Activated CD8-positive, alpha-beta memory T cell treated with anti-CD3 and anti-CD28 coated beads, Interleukin-2, amount 50 U/mL, for 1 hour (primary cell): Measurements from ENCODE around the gene UBALD1.
"Not testable (repeated sequence)": the region's sequence is repeated elsewhere in the genome, so short reads cannot be mapped to it uniquely, and the experiment has no call there.

Experiments used
- DNase-seq: peaks from one replicate; pipeline ENCODE4 v3.0.0-alpha.2; 2020; ENCODE audit errors: extremely low read depth

UBALD1 gene

DNA sequence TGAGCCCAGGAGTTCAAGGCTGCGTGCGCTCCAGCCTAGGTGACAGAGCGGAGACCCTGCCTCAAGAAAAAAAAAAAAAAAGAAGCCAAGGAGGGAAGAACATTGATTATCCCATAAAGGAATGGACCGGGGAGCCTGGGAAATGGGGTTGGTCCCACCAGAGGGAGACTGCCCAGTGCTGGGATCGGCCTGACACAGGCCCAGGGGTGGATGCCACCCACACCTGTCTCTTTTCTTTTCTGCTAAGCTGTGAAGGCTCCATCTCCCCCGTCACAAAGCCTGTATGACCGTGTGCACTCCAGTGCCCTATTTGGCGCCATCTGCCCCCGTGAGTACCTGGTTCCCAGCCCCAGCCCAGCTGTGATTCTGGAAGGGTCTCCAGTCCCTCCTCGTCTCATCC is 15.7 kb downstream of the UBALD1 start:
- no peak for DNase-seq

DNA sequence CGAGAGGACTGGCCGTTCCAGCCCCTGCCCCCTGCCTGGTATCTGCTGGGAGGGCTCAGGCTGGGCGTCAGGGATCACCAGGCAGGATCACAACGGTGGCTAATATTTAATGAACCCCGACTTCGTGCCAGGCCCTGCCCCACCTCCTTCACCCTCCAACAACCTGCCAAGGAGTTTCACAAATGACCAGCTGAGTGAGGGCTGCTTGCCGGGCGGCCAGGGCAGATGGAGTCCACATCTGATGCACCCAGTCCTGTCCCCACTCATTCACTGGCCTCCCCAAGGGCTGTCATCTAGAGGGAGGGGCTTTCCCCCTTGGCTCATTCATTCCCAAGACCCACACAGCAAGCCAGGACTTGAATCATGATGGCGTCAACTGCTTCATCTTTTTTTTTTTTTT is 17.5 kb downstream of the UBALD1 start:
- DNase-seq = no peak

DNA sequence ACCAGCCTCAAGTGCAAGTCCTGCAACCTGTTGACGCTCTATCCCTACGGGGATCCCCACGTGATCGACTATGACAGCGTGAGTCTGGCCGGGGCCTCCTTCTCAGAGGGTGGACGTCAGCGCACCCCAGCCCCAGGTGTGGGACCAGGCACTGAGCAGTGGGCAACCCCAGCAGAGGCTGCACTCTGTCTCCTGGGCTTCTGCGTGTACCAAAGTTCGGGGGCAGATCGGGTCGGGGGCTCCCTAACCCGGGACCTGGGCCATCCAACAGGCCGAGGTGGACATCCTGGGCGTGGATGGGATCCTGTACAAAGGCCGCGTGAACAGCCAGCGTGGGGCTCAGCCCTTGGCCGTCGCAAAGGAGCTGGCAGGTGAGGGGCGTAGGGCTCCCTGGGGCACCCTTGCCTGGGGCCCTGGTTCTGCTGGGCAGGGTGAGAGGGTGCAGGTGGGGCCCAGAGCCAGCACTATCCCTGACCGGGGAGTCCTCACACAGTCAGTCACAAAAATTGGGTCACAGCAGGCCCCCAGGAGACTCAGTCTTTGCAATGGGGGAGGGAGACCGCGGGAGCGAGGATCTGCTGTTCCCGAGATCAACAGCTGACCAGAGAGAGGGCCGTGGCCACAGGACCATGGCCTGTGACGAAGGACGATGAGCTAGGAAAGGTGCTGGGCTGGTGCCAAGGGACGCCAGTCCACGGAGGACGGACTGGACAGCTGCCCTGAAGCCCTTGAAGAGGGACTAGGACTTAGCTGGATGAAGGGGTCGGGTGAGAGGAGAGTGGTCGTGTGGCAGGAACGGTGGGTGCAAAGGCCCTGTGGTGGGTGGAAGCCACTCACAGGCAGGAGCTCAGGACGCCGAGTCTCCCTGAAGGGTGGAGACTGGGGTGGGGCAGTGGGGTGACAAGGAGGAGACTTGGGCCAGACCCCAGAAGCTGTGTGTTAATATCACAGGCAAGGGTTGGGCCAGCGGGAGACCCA is 20.0 kb downstream of the UBALD1 start:
- no peak for DNase-seq

DNA sequence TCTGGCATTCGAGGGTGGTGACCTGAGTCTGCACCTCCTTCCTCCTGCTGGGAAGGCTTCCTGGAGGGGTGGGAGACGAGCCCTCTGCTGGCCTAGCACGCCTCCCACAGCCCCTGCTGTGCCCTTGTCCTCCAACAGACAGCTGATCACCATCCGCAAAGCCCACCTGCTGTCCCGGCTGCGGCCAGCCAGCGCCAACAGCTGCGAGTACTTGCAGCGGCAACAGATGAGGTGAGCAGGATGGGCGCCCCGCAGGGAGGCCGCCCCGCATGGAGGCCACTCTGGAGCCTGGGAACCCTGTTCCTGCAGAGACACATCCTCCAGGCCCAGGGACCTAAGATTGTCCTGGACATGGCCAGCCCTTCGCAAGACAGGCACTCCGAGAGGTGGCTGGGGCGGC is 21.6 kb downstream of the UBALD1 start:
- DNase-seq = no peak

DNA sequence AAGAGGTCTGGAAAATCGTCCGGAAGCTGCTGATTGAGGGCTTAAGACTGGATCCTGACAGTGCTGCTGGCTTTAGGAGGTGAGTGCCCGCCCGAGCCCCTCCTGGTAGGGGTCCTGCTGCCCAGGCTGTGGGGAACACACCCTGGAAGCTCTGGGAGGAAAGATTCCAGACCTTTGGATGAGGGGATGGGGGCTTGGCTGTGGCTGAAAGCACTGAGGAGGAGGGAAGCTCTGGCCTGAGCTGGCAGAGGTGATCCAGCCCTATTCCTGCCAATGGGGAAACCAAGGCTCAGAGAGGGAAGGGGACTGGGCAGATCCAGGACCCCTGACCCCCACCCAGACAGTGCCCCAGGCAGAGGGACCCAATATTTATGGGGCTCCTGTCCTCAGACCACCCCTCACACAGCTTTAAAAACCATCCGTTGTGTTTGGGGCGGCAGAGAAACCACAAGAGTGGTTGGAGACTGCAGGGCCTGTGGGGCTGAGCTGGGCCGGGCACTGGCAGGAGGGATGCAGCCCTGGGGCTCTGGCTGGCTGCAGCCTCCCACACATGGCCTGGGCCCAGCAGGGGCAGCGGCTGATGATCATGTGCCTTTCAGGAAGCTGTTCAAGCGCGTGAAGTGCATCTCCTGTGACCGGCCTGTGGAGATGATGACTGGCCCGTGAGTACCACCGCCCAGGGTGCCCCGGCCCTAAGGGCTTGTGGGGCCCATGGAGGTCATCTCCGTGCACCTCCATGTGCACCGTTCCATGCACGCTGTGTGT is 22.8 kb downstream of the UBALD1 start:
- DNase-seq = no peak

DNA sequence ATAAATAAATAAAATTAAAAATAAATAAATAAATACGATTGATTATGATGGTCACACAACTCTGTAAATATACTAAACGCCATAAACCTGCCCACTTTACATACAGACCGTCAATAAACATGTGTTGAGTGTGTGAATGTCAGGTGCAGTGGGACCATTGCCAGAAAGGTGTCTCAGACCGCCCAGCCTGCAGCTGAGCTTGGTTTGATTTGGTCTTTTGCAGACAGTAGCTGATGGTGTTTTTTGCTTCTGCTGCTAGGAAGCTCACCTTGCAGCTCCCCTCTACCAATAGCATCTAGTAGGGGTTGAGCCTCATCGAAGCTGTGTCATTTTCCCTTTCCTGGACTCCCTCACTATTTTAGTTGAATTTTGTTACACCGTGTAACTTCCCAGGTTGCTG is 23.5 kb downstream of the UBALD1 start:
- DNase-seq = no peak

DNA sequence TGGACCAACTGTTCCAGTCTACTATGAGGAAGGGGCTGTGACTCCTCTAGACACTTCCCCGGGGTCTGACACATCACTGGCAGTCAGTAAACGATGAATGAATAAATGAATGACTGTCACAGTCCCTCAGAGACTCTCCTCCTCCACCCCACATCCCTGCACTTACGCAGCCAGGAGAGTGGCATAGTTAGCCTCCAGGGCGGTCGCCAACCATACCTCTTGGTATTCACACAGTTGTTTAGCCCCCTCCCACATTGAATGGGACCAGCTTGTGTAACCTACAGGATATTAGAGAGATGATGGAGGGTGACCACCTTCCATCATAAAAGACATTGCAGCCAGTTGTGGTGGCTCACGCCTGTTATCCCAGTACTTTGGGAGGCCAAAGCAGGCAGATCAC is 25.7 kb downstream of the UBALD1 start:
- DNase-seq = no peak

DNA sequence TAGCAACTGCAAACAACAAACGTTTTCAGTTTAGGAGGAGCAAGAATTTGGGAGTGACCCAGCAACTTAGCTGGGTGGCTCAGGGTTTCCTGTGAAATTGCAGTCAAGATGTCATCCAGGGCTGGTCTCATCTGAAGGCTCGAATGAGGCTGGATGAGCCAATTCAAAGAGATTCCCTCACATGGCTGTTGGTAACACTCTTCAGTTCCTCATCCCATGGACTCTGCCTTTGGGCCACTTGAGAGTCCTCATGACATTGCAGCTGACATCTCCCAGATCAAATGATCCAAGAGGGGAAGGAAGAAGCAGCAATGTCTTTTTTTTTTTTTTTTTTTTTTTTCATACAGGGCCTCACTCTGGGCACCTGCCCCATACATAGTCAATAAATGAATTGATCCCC is 26.3 kb downstream of the UBALD1 start:
- no peak for DNase-seq

DNA sequence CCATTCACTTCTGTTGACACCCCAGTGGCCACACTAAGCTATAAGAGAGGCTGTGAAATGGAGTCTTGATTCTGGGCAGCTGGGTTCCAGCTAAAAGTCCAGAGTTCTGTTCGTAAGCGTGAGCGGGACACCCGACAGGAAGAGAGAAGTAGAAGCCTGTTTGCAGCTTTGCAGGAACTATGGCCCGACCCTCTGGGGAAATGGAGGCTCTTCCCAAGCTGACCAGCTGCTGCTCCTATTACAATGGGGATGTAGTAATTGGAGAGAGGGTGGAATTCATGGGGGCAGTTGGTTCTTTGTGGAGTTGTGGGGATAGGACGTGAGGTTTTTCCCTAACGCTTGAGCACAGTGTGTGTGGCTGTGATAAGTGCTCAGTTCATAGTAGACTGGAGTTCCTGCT is 28.4 kb downstream of the UBALD1 start:
- no peak for DNase-seq

DNA sequence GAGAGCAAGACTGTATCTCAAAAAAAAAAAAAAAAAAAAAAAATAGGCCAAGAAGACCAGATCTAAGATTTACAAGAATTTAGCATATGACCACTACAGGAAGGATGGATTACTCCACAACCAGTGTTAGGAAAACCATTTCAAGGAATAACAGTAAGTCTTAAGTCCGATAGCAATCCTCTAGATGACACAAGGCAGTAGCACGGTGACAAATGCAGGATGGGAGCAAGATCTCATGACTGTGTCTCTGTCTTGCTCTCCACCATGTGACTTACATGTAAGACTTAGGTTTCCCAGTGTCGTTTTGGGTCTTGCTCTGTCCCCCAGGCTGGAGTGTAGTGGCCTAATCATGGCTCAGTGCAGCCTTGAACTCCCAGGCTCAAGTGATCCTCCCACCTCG is 30.8 kb downstream of the UBALD1 start:
- DNase-seq = no peak

DNA sequence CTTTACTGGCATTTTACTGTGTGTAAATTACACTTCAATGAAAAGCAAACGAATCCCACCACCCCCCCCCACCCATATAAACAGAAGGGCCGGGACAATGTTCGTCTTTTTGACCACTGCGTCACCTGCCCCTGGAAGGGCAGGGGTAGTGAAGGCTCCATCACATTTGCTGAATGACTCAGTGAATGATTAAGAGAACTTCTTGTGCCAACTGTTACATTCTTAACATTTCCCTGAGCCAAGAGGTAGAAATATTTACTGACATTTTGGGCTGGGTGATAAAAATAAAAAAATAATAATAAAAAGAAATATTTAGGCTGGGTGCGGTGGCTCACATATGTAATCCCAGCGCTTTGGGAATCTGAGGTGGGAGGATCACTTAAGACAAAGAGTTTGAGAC is 34.4 kb downstream of the UBALD1 start:
- no peak for DNase-seq

DNA sequence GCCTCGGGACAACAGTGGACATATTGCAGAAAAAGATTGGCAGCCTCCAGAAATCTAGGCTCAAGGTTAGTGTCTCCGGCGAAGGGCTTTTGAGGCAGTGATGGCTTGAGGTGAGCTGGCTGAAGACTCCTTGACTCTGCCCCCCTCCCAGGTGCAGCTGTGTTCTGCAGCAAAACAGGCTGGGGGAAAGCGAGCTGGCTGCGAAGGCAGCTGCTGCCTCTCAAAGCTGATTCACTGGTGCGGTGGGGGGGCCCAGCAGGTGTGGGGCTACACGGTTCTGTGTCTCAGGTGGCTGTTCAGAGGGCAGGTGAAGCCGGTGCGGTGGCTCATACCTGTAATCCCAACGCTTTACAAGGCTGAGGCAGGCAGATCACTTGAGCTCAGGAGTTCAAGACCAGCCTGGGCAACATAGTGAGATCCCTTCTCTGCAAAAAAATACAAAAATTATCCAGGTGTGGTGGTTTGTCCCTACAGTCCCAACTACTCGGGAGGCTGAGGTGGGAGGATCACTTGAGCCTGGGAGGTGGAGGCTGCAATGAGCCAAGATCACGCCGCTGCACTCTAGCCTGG is 35.6 kb downstream of the UBALD1 start:
- DNase-seq = no peak

DNA sequence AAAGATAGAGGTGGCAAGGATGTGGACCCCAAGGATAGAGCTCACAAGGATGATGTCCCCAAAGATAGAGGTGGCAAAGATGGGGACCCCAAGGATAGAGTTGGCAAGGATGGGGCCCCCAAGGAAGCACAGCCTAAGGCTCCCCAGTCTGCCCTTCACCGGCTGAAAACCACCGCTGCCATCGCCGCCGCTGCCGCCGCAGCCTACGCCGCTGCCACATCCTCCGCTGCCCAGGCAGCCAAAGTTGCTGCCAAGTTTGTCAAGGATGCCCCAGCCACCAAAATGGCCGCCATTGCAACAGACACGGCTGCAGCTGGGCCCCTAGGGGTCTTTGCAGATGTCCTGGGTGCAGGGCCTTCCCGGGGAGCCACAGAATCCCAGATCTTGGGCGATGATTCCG is 38.7 kb downstream of the UBALD1 start:
- no peak for DNase-seq

DNA sequence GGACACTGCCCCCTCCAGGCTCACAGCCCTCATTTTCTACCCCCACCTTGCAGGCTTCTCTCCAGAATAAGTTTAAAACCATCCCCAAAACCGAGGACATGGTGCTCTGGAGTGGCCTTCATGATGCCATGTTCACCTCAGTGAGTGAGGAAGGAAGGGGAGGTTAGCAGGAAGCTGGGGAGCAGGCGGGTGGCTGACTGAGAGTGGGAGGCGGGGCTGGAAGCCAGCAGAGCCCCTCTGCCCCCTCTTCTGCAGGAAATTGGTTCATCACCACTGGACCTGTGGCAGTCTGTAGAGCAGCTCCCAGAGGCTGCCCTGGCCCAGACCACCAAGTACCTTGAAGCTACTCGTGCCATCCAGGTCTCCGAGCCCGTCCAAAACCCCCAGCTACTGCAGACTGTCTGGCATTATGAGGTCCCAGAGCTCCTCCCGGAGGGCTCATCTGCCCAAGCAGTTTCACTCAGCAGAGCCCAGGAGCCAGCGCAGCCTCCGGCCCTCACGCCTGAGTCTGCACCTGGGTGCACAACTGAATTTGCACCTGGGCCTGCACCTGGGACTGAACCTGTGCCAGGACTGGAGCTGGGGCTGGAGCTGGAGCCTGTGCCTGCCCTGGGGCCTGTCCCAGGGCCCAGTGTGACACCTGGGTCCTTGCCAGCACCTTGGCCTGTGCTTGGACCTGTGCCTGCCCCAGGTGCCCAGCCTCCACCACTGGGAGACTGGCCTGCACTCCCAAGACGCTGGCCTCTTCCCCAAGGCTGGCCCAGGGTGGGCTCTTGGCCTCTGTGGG is 39.6 kb downstream of the UBALD1 start:
- DNase-seq = no peak

DNA sequence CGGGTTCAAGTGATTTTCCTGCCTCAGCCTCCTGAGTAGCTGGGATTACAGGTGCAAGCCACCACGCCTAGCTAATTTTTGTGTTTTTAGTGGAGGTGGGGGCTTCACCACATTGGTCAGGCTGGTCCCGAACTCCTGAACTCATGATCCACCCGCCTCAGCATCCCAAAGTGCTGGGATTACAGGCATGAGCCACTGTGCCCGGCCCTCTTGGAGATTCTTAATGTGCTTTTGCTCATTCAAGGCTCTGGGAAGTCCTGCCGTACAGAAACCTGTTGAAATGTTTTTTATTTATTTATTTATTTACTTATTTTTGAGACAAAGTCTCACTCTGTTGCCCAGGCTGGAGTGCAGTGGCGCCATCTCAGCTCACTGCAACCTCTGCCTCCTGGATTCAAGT is 40.8 kb downstream of the UBALD1 start:
- not testable (repeated sequence) for DNase-seq

DNA sequence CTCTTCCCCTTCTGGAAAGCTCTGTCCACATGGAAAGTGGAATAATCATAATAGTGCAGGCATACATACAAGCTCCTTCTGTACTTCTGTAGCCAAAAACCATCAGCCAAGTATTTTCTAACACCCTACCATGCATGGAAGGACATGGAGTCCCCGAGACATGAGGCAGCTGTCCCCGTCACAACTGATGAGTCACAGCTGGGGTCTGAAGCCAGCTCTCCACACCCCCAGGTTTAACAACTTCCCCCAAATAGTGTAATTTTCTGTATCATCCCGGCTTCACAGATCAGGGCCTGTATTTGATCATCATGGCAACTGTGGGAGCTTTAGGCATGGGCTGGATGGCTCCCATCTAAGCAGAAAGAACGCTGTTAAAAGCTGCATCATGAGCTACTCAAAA is 42.0 kb downstream of the UBALD1 start:
- no peak for DNase-seq

DNA sequence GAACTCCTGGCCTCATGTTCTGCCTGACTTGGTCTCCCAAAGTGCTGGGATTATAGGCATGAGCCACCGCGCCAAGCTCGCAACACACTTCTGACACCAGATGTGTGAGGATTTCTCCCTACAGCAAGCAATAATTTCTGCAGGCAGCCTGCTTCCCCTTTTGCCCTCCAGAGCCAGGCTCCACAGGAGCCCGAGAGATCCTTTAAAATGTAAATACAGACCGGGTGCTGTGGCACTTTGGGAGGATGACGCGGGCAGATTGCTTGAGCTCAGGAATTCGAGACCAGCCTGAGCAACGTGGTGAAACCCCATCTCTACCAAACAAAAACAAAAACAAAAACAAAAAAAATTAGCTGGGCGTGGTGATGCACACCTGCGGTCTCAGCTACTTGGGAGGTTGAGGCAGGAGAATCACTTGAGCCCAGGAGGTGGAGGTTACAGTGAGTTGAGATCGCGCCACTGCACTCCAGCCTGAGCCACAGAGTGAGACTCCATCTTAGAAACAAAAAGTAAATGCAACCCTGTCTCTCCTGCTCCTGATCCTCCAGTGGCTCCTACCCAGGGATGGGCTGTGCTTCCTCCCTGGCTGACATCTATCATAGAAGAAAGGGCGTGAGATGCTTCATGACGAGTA is 43.9 kb downstream of the UBALD1 start:
- DNase-seq = no peak

DNA sequence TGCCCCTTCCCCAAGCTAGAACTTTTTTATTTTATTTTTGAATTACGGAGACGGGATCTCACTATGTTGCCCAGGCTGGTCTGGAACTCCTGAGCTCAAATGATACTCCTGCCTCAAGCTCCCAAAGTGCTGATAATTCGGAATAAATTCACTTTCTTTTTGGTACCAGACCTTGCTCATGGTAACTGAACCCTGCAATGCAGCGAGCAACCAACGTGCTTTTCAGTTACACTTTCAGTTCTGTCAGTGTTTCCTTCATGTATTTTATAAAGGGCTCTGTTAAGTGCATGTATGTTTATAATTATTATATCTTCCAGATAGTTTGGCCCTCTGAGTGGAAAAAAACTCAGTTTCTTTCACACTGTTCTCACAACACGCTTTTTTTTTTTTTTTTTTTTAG is 44.6 kb downstream of the UBALD1 start:
- no peak for DNase-seq

DNA sequence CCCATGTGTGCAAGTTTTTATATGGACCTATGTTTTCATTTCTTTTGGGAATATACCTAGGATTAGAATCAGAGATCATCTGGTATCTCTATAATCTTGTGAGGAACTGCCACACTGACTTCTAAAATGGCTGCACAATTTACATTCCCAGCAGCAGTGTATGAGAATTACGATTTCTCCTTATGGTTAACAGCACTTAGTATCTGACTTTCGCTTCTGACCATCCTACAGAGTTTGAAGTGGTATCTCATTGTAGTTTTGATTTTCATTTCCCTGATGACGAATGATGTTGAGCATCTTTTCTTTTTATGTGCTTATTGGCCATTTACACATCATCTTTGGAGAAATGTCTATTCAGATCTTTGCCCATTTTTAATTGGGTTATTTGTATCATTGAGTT is 48.5 kb downstream of the UBALD1 start:
- no peak for DNase-seq

DNA sequence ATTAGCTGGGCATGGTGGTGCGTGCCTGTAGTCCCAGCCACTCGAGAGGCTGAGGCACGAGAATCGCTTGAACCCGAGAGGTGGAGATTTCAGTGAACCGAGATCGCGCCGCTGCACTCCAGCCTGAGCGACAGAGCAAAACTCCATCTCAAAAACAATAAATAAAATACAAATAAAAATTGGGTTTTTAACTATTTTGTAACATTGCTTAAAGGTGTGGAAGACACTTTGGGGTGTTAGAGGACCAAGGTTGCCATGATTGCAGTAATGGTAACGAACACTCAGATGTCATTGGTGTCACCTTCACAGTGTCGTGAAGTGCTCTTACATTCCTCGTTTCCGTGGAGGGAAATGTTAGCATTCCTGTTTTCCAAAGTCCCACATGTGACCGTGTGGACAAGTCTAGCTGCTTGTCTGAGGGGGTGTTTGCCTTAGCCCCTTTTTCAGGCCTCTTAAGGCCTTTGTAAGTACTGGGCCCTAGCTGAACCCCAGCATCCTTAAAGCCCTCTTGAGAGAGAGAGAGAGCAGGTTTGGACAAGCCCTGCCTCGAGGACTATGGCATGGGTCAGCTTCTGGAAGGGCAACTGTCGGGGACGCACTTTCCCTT is 49.9 kb downstream of the UBALD1 start:
- no peak for DNase-seq

DNA sequence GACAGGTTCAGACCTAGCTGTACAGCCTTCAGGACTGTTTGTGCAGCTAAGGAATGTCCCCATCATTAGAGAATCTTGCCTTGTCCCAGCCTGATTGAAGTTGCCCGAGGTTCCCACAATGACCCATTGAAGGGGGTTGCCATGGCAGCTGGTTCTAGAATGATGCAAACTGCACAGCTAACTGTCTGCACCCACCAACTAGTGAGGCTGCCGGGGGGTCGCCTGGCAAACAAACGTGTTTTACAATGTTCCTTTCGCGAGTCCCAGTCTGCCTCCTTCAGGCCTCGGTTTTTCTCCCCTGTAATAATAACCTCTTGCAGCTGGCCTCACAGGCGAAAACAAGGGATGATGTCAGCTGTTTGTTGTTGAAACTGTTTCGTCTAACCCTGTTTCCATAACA is 53.1 kb downstream of the UBALD1 start:
- no peak for DNase-seq
